Measurements from ENCODE around the gene BOK.

Gene BOK

DNA sequence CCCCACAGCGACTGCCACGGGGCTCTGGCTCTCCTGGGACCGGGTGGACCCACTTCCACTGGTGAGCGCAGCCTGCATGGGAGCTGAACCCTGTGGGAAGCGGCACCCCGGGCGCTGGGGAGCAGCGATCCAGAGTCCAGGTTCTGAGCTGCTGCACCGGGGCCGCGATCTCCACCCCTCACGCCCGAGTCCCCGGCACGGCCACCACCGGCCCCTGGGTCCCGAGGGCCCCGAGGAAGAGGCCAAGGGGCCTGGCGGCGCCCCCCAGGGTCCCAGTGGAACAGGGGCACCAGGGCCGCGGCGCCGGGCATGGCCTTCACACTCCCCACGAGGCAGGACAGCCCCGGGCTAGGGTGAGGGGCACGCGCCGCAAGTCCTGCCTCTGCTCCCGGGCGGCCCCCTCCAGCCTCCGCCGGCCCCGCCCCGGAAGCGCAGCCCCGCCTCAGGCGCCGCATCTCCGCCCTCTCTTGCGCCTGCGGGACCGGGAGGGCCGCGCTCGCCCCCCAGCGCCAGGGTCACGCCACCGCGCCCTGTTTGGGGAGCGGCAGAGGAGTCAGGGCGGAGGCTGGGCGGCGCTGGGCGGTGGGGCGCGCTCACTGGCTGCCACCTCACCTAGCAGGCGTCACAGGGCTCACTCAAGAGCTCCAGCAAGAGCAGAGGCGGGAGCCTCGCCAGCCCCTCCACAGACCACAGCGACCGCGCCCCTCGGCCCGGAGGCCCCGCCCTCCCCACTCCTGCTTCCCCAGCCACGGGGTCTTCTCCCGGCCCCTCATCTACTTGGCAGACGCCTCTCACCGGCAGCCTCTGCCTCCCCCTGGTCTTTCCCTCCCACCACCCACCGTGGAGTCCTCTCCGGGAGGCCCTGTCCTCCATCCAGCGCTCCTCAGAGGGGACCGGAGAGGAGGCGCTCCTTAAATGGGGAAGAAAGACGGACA, 51.6 kb downstream of the BOK start:
- no peak for TF ChIP-seq CTCF (IDR thresholded peaks at IDR 0.05; ENCODE audit: insufficient read depth, missing control alignments)
- FAIRE-seq (no peak), DNase-seq (ENCODE audit: insufficient read length, low spot score) (peak; percentile 77)

DNA sequence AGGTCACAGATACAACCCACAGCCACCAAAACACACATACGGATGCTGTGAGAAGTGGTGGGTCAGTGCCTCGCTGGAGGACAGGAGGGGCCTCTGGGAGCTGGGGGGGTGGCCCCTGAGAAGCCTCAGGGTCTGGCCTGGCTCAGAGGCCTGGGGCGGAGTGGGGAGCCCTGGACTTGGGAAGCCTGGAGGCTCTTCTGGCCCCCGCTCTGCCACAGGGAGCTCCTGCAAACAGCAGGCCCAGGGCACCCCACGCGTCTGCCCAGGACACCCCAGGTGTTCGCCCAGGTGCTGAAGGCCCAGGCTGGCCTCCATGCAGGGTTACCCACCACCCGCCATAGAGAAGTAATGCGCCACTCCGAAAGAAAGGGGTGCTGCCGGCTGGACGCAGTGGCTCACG, 52.5 kb downstream of the BOK start:
- FAIRE-seq (no peak), DNase-seq (ENCODE audit: insufficient read length, low spot score) (no peak)
- TF ChIP-seq CTCF (IDR thresholded peaks at IDR 0.05; ENCODE audit: insufficient read depth, missing control alignments) = no peak

DNA sequence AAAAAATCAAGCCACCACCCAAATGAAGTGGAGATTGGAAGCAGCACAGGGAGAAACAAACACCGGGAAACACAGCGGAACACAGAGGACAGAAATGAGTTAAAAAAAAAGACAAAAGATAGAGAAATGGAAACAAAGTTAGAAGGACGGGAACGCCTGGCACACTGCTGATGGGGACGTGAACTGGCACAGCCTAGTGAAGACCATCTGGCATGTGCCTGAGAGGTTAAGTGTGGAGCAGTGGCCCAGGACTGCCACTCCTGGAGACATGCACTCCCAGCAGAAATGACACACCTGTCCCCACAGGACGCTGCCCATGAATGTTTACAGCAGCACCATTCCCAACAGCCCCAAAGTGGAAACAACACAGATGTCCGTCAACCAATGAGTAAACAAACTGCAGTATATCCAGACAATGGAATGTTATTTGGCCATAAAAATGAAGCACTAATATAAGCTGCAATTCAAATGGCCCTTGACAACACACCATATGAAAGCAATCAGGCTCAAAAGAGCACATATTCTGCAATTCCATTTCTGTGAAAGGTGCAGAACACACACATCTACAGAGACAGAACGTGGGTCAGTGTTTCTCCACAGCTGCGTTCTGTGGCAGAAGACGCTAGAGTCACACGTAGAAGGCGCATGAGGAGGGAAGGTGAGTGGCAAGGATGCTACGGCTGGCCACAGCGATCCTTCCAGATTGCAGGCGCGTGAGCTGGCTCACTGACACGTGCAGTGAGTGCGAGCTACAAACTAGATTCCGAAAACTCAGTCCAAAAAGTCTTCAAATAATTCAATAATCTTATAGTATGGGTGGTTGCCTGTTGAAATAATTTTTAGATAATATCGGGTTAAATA, 53.8 kb downstream of the BOK start:
- no peak for DNase-seq (ENCODE audit: insufficient read length, low spot score)
- FAIRE-seq = no peak
- no peak for TF ChIP-seq CTCF (IDR thresholded peaks at IDR 0.05; ENCODE audit: insufficient read depth, missing control alignments)

GRCh38 chr2:241613017-241613780, 54.7 kb downstream of the BOK start:
- DNase-seq (ENCODE audit: insufficient read length, low spot score) (no peak), FAIRE-seq (no peak)
- TF ChIP-seq CTCF (IDR thresholded peaks at IDR 0.05; ENCODE audit: insufficient read depth, missing control alignments) = no peak

DNA sequence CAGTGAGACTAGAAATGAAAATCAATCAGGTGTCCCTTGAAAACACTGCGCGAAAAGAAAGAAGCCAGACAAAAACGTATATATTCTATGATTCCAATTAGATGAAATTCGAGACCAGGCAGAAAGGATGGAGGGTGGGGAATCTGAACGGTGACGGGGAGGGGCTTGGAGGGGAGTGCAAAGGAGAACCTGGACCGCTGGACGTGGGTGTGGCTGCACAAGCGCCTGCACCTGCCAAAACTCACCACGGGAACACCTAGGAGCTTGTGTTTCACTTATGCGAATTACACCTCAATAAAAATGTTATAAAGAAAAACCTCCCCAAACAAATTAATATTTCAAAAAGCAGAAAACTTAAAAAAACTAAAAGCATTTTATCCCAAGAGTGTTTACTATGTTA, 56.5 kb downstream of the BOK start:
- no peak for FAIRE-seq
- DNase-seq (ENCODE audit: insufficient read length, low spot score) = no peak
- TF ChIP-seq CTCF (IDR thresholded peaks at IDR 0.05; ENCODE audit: insufficient read depth, missing control alignments) = no peak

- FAIRE-seq (no peak), DNase-seq (ENCODE audit: insufficient read length, low spot score) (no peak)
- TF ChIP-seq CTCF (IDR thresholded peaks at IDR 0.05; ENCODE audit: insufficient read depth, missing control alignments) = no peak
Measured at GRCh38 chr2:241615522-241616052, 57.0 kb downstream of the BOK start.
